ENCODE measurements around the gene ZNRD2.
A peak's percentile ranks its signal among the peaks of the same experiment; 100 is the strongest.
"Not testable (repeated sequence)": the region's sequence is repeated elsewhere in the genome, so short reads cannot be mapped to it uniquely, and the experiment has no call there.

Gene ZNRD2

DNA sequence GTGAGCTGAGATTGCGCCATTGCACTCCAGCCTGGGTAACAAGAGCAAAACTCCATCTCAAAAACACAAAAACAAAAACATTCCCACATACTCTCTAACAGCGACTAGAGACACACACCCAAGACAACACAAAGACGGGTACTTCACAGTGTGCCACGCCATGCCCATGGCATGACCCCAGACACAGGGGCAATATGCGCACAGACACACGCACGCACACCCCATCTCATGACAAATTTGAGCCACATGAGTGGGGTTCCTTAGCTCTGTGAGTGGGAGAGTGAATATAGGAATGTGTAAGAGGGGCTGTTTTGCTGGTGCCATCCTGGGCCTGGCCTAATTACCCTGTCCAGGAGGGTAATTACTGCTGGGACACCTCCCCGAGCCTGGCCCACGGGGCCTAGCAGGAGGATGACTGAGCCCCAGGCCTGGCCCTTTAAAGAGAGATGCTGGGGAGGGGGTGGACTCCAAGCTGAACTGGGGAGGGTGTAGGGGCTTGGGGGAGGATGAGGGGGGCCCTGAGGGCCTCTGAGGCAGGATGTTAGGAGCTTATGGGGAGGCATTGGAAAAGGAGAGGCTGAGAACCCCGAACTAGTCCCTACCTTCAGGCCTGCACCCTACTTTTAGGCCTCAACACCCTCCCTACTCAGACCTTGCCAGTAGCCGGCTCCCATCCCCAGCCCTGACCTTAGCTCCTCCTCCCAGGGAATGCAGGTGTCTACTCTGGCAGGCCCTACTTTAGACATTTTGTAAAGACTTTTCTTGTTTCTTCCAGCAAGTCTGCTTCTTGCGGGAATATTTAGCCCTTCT is 13.6 kb upstream of the ZNRD2 start:
- DNase-seq: no peak

DNA sequence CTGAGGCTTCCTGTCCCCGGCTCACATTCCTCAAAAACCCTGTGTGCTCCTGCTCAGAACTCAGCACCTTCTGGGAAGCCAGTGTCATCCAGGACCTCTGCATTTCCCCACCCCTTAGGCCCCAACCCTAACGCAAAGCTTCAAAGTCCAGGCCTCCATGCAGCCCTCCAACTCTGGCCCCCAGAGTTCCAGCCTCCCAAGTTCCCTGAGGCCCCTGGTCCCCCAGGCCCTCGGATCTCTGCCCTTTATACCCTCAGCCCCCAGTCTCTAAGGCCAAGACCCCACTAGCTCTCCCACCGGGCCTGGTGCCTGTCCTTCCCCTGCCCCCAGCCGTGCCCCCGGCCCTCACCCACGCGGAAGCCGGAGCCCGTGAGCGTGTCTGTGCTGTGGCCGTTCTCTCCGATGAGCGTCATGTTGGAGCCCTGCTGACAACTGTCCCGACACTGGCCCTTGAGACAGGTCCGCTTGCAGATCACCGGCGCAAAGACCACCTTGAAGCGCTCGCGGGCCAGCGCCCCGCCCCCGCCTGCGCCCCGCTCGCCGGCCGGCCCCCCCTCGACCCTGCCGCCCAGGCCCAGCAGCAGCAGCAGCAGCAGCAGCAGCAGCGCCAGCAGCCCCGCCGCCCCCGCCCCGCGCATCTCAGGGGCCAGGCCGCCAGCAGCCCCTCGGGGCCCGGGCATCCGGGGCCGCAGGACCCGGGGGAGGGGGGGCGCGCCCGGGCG is 12.8 kb upstream of the ZNRD2 start:
- no peak for DNase-seq

DNA sequence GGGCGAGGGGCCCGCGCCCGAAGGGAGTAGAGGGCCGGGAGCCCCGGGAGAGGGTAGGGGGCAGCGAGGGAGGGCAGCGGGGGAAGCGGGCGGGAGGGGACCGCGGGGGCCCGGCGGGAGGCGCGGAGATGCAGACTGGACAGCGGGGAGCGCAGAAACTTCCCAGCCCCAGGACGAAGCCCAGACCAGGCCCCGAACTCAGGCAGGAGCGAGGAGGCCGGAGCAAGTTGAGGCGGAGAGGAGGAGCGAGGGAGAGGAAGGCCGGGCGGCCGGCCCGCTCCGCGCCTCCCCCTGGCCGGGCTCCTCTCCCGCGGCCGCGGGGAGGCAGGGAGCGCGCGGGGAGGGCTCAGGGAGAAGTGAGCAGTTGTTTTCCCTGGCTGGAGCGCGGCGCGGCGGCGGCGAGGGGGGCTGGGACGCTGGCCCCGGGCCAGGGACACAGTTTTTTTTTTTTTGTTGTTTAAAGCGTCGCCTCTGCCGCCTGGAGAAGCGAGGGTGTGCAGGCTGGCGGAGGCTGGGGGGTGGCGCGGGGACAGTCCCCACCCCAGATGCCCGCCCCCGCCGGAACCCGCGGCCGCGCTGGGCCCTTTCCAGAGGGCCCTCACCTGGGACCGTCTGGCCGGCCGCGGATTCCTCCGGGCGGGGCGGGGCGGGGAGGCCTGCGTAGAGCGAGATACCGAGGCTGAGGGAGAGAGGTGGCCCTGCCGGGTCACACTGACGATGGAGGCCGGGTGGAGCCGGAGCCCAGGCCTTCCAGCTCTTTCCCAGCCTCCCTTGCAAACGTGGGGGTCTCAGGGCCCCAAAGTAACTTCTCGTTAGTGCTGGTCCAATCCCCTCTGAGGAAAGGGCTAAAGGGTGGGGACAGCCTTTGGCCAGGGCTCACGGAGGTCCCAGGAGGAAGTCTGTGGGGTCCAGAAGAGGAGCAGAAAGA is 12.0 kb upstream of the ZNRD2 start, which contains the start of gene LTBP3:
Gene LTBP3 (minus strand): TSS at position 358 of the 928 bp plus-strand sequence. CDS start 400 bp downstream, outside the sequence.
- DNase-seq: peak; percentile 47 to 86

DNA sequence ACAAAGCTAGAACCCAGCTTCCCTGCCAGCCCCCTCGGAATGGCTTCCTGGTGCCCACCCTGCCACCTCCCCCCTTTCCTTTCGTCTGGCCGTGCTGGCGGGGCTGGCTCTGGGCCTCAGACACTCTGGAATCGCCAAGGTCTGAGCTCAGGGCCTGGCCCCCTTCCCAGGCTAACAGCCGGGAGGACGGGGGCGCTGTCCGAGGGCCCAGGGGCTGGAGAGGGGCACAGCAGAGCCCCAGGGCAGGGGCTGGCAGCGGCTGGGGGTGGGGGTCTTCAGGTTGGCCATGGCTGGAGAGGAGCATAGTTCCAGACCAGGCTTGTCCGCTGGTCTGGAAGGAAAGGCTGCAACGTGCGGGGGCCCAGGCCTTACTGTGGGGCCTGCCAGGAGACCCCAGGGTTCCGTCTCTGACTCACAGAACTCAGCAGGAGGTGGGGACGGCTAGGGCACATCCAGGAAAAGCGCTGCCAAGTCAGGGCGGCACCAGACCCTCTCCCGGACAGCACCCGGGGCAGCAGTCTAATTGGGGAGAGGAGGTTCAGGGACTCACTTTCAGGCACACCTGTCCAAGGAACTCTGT is 11.3 kb upstream of the ZNRD2 start:
- peak; percentile 70 to 89 for DNase-seq

DNA sequence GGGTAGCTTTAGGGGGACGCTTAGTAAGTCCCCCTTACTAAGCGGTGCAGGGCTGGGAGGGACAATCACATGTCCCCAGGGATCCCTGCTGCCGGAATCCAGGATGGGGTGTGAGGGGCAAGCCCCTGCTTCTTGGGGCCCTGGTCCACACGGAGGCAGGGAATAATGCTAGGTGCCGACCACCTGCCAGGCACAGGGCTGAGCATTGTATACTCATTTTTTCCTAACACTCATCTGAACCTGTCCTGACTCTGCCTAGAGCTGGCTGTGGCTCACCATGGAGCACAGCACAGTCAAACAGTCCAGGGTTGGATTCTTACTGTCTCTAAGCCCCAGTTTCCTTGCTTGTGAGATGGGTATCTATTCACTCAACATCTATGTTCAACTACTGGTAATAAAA is 10.7 kb upstream of the ZNRD2 start:
- DNase-seq: peak in 1 of 2 experiments; percentile 66

DNA sequence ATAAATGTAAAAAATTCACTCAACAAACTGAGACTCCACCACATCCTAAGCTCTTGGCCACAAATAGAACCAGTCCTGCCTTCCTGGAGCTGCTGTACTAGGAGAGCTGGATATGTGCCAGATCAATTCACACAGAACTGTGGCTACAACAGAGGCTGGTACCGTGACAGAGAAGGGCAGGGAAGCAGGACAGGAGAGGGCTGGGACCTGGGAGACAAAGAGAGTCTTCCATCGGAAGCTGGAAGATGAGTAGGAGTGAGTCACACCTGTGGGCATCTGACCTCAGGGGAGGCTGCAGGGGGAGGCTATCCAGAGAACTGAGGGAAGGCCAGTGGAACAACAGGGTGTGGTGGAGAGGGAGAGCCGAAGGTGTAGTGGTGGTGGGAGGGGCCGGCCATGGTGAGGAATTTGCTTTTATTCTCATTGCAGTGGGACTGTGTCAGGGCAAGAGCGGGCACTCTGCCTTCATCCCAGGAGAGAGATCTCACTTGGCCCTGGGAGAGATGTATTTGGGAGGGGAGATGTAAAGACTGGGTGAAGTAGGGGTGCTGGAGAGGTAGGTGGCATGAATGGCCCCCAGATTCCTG is 10.2 kb upstream of the ZNRD2 start:
- peak; percentile 71 to 83 for DNase-seq

DNA sequence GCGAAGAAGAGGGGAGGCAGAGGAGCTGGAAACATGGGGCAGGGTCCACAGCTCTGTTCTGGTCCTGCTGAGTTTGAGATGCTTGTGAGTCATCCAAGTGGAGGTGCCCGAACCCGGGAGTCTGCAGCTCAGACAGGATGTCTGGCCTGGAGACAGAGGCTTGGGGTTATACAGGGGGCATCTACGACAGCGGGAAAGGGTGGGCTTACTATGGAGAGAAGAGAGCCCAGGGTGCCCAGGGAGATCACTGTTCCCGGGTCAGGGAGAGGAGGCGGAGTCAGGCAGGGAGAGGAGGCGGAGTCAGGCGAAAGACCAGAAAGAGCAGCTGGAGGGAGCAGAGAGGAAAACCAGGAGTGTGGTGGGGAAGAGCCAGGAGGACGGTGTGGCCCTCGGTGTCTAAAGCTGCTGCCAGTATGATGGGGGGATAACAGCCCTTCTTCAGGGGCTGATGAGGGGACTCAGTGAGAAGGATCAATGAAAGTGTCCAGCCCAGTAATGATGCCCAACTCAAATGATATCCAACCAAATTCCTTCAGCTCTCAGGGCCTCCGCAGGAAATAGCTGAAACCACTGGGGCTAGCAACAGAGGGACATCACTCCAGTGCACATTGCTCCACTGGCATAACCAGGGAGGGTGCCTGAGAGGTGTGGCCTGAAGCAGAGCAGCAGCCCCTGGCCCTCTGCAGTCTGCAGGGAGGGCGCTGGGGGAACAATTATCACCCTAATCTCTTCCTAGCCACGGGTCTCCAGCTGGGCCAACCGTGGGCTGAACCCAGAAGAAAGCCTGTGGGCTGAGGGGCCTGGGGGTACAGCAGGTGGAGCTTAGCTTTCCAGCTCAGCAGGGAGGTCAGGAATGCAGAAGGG is 9.5 kb upstream of the ZNRD2 start:
- peak; percentile 36 to 74 for DNase-seq

DNA sequence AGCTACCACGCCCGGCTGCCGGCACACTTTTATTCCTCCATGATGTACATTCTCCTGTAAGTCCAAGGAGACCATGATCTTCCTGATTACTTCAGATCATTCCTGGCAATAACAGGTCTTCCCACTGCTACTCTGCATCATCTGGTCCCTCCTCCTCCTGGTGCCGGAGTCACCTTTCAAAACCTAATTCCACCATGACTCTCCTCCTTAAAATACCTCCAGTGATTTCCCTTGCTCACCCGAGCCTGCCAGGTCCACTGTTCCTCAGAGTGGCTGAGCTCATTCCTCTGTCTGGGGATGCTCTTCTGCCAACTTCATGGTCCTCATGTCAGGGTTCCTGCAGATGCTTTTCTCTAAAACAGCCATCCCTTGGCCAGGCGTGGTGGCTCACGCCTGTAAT is 8.3 kb upstream of the ZNRD2 start:
- DNase-seq: no peak

DNA sequence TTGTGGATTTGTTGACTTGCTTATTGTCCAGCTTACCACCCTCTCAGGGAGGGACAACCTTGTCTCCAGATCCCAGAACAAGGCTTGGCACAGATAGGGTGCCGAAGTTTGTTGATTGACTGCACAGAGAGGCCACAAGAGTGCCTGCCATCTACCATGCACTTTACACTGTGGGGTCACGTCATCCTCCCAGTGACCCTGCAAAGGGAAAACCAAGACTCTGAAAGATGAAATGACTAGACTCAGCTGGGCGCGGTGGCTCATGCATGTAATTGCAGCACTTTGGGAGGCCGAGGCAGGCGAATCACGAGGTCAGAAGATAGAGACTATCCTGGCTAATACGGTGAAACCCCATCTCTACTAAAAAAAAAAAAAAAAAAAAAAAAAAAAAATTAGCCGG is 7.5 kb upstream of the ZNRD2 start:
- no peak for DNase-seq

DNA sequence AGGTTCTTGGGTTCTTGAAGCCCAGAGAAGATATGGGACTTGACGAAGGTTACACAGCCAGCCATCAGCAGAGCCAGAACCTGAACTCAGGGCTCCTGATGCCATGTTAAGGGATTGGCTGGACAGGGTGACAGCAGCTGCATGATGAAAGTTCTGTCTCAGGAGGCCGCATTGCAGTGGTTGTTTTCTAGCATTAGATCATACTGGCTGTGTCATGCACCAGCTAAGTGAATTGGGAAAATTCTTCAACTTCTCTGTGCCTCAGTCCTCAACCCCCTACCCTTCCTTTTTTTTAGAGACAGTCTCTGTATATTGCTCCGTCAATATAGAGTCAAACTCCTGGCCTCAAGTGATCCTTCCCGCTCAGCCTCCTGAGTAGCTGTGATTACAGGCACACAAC is 6.7 kb upstream of the ZNRD2 start:
- no peak for DNase-seq

DNA sequence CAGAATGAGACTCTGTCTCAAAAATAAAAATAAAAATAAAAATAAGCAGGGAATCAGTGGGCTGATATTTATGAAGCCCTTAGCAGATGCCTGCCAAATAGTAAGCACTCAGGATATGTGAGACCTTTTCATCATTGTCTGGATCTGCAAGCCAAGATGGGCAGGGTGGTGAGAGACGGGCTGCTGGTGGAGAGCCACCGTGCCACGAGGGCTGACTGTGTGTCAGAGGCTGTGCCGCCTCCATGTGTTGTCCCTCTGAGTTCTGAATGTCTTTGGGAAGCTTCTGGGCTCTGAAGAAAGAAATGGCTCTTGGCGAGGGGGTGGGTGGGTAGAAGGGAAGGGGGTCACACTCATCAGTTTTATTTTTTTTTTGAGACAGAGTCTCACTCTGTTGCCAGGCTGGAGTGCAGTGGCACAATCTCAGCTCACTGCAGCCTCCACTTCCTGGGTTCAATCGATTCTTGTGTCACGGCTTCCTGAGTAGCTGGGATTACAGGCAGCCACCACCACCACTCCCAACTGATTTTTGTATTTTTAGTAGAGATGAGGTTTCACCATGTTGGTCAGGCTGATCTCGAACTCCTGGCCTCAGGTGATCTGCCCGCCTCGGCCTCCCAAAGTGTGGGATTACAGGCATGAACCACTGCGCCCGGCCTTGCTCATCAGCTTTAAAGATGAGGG is 5.3 kb upstream of the ZNRD2 start:
- DNase-seq: not testable (repeated sequence)

DNA sequence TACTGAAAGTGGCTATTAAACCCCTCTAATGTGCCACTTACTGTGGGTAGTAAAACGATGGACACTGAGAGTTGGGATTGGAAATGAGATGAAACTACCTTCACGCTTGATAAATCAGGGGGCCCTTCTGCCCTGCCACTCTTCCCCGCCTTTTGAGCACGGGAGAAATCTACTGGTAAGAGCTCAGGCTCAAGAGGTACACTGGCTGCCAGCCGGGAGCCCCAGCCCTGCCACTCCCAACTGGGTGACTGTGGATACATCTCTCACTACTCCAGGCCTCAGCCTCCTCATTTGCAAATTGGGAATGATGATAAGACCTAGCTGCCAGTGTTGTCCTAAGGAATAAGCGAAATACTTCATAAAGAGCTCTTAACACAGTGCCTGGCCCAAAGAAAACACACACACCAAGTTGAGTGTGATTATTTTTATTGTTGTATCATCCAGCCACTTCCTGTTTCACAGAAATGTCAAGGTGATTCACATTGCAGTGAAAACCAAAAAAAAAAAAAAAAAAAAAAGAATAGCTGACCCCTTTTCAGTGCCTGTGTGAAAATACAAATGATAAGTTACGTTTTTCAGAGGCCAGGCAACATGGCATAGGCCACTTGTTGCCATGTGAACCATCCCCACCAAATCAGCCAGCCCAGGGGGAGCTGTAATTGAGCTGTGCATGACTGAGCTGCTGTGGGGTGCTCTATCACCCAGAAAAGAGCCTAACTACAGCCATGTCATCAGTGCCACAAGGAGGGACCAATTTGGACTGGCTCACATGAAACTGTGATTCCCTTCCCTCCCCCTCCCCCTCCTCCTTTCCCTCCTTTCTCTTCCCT is 4.4 kb upstream of the ZNRD2 start:
- DNase-seq: no peak

DNA sequence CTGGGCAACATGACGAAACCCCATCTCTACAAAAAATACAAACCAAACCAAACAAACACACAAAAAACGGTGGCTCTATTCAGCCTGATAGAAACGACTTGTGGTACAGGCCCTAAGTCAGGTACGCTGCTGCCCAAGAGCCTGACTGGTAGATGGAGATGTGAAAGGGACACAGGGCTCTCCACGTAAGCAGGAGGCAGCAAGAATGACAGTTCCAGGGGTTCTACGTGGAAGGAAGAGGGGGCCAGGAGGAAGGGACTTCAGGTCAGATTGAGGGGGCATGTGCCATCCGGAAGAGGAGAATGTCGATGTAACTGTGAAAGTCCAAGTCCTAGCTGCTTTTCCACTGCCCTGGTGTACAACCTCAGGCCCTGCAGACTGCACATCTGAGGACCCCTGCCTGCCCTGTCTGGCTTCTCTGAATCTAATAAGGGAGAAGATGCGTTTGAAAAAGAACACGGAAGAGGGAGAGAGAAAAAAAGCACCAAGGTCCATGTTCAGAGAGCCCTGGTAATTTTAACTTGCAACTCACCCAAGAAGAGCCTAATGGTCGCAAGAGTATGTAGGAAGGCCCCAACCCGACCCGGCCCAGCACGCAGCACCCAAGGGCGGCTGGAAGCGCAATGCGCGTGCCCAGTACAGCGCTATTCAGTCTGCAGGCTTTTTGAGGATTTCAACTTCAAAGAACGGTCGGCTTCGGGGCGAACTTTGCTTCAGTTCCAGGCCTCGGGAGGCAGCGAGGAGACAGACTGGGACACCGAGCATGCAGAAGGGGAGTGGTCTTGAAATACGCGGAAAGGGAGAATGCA is 909 bp upstream of the ZNRD2 start:
- no peak for DNase-seq

DNA sequence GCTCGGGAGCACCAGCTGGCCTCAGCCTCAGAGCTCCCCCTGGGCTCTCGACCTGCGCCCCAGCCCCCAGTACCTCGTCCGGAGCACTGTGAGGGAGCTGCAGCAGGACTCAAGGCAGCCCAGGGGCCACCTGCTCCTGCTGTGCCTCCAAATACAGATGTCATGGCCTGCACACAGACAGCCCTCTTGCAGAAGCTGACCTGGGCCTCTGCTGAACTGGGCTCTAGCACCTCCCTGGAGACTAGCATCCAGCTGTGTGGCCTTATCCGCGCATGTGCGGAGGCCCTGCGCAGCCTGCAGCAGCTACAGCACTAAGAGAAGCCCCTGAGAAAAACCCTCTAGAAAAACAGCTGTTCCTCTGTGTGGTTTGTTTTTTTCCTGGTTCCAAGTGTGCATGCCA is 1.1 kb downstream of the ZNRD2 start:
- DNase-seq: no peak

DNA sequence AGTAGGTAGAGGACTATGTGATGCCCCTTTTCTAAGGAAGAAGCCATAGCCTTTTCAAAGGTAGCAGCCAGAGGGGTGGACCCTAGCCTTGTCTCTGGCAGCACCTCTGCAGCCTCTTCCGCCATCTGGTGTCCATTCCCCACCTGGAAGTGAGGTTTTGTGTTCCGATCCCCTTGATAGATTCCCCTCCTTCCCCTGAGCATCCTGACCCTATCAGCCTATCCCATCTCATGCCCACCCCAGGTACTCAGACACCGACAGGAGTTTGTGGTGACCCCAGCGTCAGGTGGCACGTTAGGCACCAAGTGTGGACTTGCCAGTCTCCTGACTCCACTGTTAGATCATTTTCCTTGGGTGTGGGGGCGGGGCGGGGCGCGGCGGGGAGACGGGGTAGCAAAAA is 1.7 kb downstream of the ZNRD2 start:
- DNase-seq: peak in 1 of 2 experiments; percentile 36

DNA sequence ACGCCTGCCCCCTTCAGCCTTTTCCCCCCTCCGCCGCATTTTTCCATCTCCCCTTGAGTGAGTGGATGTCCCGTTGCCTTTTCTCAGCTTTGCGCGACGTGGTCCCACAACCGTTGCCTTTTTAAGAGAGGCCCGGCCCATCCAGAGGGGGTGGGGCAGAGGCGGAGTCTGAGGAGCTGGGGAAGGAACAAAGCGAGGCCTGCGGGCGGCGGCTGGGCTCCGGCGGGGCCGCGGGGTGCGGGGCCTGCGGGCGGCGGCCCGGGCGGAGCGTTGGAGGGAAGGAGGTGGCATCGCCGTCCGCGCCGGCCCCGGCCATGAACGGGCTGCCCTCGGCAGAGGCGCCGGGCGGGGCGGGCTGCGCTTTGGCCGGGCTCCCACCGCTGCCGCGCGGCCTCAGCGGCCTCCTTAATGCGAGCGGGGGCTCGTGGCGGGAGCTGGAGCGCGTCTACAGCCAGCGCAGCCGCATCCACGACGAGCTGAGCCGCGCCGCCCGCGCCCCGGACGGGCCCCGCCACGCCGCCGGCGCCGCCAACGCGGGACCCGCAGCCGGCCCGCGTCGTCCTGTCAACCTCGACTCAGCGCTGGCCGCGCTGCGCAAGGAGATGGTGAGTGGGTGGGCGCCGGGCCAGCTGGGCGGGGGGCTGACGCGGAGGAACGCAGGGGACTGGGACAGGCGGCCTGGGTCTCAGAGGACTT is 2.2 kb downstream of the ZNRD2 start, which contains the start of gene FAM89B:
Gene FAM89B (plus strand): TSS at position 183 of the 696 bp plus-strand sequence. CDS start 132 bp downstream, at position 315.
- peak; percentile 81 to 84 for DNase-seq

DNA sequence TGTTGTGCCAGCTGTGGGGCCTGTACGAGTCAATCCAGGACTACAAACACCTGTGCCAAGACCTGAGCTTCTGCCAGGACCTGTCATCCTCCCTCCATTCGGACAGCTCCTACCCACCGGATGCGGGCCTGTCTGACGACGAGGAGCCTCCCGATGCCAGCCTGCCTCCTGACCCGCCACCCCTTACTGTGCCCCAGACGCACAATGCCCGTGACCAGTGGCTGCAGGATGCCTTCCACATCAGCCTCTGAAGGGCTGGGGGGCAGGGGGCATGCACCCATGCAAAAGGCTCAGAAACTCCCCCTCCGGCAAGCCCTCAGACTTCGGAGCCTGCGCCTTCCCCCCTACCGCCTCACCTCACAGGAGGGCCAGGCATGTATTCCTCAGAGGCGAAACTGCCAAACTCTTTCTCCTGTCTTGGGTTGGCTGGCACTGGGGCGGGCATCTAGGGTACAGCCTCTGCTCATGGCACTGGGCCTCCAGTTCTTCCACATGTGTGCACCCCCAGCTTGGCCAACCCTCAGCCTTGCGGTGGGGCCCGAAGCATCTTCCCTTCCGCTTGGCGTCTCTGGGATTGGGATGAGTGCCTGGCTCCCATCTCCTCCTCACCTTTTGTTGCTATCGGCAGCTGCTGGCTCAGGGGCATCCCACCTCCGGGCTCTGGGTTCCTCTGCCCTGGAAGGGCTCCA is 3.3 kb downstream of the ZNRD2 start:
- DNase-seq: peak in 1 of 2 experiments; percentile 37

Measured in NCI-H446 (cell line).